Stimulated activated CD8-positive, alpha-beta memory T cell treated with anti-CD3 and anti-CD28 coated beads, Interleukin-7, amount 100 ng/mL, for 24 hours (primary cell): ENCODE data around the gene MET.

Experiments used
- DNase-seq: peaks from one replicate; pipeline ENCODE4 v3.0.0-alpha.2; 2020; ENCODE audit warnings: low read depth

Gene MET

GRCh38 chr7:116785843-116786242, 113.8 kb downstream of the MET start:
- no peak for DNase-seq

GRCh38 chr7:116786791-116787443, 114.9 kb downstream of the MET start:
- no peak for DNase-seq

GRCh38 chr7:116787881-116788280, 115.9 kb downstream of the MET start:
- no peak for DNase-seq

DNA sequence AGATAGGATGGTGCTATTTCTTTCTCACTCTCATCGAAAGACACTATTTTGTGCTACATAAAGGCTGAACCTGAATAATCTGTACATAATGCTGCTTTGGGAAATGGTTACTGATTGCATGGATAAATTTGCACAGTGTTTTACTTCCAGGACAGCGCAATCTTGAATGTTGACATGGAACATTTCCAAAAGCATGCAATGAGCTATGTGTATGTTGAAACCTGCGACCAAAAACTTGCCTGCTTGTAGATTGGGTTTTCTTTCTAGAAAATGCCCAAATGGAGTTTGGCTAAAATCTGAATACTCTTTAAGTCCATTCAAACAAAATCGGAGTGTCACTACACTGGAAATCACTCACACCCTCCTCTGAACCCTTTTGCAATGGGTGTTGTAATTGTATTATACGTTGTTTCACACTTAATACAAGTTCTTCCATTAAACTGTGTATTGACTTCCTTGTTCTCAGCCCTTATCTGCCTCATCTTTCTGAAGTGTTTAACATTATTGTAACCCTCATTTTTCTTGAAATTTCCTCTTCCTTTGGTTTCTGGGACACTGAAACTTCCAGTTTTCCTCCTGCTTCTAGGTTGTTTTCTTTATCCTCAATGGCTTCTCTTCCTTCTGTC, 116.7 kb downstream of the MET start:
- DNase-seq: no peak

DNA sequence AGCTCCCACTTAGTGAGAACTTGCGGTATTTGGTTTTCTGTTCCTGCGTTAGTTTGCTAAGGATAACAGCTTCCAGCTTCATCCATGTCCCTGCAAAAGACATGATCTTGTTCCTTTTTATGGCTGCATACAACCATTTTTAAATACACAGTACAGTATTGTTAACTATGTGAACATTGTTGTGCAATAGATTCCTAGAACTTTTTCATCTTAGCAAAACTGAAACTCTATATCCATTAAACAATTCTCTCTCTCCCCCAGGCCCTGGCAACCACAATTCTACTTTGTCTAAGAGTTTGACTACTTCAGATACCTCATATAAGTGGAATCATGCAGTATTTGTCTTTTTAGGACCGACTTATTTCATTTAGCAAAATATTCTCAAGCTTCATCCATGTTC, 118.0 kb downstream of the MET start:
- no peak for DNase-seq

- no peak for DNase-seq
These were observed 120.8 kb downstream of the MET start for GRCh38 chr7:116792813-116793212.

DNA sequence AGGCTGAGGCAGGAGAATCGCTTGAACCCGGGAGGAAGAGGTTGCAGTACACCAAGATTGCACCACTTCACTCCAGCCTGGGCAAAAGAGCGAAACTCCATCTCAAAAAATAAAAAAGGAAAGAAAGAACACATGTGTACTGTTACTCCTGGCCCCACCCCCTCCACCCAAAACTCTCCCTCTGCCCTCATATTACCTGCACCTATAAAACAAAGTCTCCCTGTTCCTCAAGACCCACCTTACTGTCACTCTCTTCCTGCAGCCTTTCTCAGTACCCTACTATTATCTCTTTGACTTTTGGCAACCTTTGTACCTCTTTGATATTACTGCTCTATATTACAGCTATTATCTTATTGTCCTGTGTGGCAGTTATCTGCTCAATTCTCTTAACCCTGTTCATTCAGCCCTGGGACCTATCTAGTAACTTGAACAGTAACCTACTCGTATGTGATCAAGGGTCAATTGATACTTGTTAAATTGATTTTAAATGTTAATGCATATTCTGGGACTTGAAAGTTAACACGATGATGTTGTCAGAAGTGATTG, 121.9 kb downstream of the MET start:
- DNase-seq: no peak

DNA sequence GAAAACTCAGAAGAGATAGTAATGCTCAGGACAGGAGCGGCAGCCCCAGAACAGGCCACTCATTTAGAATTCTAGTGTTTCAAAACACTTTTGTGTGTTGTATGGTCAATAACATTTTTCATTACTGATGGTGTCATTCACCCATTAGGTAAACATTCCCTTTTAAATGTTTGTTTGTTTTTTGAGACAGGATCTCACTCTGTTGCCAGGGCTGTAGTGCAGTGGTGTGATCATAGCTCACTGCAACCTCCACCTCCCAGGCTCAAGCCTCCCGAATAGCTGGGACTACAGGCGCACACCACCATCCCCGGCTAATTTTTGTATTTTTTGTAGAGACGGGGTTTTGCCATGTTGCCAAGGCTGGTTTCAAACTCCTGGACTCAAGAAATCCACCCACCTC, 124.5 kb downstream of the MET start:
- no peak for DNase-seq

DNA sequence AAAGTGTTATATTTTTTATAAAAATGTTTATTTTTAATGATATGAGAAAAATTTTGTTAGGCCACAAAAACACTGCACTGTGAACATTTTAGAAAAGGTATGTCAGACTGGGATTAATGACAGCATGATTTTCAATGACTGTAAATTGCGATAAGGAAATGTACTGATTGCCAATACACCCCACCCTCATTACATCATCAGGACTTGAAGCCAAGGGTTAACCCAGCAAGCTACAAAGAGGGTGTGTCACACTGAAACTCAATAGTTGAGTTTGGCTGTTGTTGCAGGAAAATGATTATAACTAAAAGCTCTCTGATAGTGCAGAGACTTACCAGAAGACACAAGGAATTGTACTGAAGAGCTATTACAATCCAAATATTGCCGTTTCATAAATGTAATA, 125.6 kb downstream of the MET start:
- DNase-seq: no peak

DNA sequence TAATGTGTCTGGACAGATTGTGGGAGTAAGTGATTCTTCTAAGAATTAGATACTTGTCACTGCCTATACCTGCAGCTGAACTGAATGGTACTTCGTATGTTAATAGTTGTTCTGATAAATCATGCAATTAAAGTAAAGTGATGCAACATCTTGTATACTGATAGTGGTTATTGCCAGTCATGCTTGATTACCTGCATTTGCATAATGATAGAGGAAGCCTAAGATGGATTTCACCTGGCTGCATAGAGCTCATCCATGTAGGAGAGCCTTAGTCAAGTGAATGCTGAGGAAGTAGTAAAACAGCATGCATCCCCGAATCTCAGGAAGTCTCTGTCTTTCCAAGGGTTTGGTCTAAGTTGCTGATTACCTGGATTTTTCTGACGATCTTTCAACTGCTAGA, 126.2 kb downstream of the MET start:
- DNase-seq: no peak

GRCh38 chr7:116799916-116800315, 127.9 kb downstream of the MET start:
- DNase-seq: no peak

- no peak for DNase-seq
These were observed 128.6 kb downstream of the MET start for GRCh38 chr7:116800594-116800993.

DNA sequence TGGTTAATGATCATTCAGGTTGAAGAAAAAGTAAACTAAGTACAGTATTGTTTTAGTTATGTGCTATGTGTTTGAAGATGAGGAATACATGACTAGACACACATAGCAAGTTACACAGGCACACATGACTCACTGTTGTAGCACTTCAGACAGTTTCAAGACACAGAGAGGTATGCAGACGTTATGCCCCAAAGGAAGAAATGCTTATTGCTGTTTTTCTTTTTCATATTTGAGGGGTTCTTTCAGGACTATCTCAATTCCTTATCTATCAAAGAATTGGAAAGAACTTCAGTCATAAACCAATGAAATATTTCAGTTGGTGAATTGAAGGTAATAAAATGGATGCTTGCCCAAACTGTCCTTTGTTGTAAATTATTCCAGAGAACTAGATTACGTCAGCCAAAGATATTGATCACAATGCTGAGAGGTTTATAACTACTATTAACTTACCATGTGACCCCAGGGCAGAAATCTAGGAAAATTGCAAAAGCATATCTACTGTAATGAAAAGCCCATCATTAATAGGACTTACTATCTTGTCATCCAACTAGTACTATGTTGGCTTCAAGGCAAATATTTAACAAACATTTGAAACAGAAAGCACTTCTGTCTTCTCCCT, 129.2 kb downstream of the MET start:
- DNase-seq: no peak

- no peak for DNase-seq
These were observed 130.2 kb downstream of the MET start for GRCh38 chr7:116802144-116802745.

GRCh38 chr7:116802746-116803152, 130.8 kb downstream of the MET start:
- DNase-seq: no peak

- DNase-seq: no peak
These were observed 132.5 kb downstream of the MET start for GRCh38 chr7:116804471-116804870.

DNA sequence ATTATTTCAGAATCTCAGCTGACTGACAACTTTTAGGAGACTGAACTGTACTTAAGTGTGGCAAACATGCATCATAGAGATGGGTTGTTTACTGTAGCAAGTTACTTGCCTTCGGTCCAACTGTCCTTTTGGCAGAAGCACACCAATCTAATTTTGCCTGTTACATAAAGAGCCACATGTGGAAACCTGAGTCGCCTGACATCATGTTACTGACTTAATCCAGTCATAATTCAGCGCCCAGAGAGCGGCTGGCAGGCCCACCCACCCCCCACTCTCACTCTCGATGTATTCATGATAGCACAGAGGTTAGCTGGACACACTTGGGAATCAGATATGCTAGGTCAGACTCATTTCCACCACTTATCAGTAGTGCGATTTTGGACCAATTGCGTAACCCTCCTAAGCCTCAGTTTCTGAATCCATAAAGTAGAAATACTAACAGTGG, 133.1 kb downstream of the MET start:
- no peak for DNase-seq

GRCh38 chr7:116806046-116806944, 134.3 kb downstream of the MET start:
- no peak for DNase-seq

DNA sequence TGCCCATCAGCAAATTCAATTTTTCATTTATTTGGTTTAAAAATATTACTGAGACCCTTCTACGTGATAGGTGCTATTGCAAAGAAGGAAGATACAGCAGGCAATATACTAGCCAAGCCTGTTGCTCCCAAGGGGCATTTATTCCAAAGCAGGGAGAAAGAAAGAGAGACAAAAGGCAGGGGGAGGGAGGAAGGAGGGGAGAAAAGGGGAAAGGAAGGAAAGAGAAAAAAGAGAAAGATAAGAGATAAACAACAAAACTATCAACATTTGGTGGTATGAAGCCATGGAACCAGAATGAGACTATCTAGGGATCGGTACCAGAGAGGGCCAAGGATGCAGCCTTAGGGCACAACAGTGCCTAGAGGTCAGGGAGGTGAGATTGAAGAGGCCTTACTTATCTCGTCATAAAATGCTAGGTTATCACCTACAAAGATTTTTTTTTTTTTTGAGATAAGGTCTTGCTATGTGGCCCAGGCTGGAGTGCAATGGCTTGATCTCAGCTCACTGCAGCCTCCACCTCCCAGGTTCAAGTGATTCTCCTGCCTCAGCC, 135.1 kb downstream of the MET start:
- no peak for DNase-seq

DNA sequence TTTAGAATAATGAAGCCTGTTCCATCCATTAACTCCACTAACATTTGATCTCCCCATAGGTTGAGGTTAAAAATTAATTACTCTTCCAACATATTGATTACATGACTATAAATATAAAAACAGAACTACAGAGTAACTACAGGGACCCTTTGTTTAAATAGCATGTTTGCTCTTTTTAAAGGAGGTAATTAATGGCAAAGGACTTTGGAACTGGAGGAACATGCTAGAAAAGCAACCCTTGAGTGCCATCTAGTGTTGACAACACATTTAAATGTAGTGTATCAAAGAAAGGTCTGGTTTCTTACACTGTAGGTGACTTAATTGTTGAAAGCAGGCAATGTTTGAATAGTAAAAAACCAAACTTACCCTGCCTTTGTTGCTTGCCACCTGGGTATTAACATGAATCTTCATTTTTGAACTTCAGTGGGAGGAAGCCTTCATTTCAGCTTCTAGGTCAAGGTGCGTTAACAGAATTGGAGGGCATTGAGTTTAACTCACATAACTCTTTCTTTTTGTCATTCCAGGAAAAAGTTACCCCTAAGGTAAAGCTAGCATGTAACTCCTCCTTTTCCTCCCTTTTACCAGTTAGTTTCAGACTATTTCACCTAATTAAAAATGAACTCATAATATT, 137.8 kb downstream of the MET start:
- DNase-seq: no peak
